C4-2B (cell line): Measurements from ENCODE around the gene ATP8B2.
A peak's percentile ranks its signal among the peaks of the same experiment; 100 is the strongest.

Experiments used
- H3K27ac ChIP-seq: fragments of 450-650 bp; 2 replicates; pipeline ENCODE4 v1.5.1; 2017
- CTCF ChIP-seq: fragments of 450-650 bp; conservative IDR thresholded peaks from 2 replicates; pipeline ENCODE4 v1.5.1; 2017; ENCODE audit warnings: mild to moderate bottlenecking
- ZFX ChIP-seq: fragments of 450-650 bp; IDR thresholded peaks from 2 replicates; pipeline ENCODE4 v1.6.1; 2017

ATP8B2 gene

DNA sequence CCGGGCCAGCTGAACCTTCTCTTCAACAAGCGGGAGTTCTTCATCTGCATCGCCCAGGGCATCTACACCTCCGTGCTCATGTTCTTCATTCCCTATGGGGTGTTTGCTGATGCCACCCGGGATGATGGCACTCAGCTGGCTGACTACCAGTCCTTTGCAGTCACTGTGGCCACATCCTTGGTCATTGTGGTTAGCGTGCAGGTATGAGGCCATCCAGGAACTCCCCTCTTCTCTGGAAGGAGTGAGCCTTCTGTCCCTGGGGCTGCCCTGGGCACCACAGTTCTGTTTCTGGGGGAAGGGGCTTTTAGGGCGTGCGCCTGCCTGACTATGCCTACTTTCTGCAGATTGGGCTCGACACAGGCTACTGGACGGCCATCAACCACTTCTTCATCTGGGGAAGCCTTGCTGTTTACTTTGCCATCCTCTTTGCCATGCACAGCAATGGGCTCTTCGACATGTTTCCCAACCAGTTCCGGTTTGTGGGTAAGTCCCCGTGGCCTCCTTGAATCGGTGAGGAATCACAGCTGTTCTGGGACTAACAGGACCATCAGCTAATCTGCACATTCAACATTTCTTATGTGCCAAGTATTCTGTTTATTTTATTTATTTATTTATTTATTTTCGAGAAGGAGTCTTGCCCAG lies 21.1 kb downstream of the ATP8B2 start:
- no peak overlapping the region for H3K27ac ChIP-seq
- TF ChIP-seq CTCF, result no peak
- TF ChIP-seq ZFX, result no peak

DNA sequence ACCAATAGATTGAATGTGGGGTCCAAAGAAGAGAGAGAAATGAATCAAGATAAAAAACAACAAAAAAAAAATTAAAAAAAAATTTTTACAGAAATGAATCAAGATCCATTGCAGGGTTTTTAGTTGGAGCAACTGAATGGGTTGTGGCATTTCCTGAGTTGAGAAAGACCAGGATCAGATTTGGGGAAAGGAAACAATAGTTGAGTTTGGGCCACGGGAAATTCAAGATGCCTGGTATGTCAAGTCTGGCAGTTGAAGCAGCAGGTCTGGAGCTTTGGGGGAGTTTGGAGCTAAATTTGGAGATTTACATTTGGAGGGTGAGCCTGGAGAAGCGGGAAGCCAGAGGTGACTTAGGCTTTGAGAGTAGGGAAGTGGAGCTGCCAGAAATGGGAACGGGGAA lies 22.6 kb downstream of the ATP8B2 start:
- TF ChIP-seq CTCF (no peak), ZFX (no peak)
- no peak overlapping the region for H3K27ac ChIP-seq

GRCh38 chr1:154348429-154349076 lies 23.2 kb downstream of the ATP8B2 start:
- no peak for TF ChIP-seq CTCF
- TF ChIP-seq ZFX, result no peak
- peak overlapping the region; percentile 4; the same call in 1 of the 2 replicates for H3K27ac ChIP-seq

DNA sequence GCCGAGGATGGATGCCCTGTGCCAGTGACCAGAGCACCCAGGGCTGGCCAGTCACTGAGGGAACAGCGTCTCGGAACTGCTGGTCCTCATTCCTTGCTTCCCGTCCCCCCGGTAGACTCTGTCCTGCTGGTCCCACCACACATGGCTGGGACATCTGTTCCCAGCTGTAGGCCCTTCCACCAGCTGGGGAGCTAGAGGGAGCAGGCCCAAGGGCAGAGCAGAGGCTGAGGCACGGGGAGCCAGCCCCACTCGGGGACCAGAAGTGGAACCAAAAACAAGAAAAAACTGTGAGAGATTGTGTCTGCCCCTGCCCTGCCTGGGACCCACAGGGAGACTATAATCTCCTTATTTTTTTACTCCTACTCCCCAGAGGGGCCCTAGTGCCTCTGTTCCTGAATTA lies 23.8 kb downstream of the ATP8B2 start:
- TF ChIP-seq ZFX, result no peak
- no peak for TF ChIP-seq CTCF
- H3K27ac ChIP-seq, result peak overlapping the region; percentile 4

DNA sequence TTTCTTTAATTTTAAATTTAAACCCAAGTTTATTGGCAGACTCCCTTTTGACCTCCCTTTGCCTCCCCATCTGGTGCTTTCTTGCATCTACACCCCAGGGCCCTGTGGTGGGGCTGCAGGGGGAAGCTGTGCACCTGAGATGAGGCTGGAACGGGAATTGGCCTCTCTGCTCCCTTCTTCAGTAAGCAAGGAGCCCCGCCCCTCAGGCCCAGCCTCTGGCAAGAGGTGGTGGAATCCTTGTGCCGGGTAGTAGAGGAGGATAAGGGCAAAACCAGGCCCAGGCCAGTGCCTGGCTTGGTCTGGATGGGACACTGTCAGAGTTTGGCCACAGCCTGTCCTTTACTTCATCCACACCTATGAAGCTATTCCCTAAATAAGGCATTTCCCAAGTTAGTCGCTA lies 25.1 kb downstream of the ATP8B2 start:
- H3K27ac ChIP-seq, result peak overlapping the region; percentile 6; the same call in 1 of the 2 replicates
- TF ChIP-seq CTCF, result no peak
- TF ChIP-seq ZFX, result no peak

DNA sequence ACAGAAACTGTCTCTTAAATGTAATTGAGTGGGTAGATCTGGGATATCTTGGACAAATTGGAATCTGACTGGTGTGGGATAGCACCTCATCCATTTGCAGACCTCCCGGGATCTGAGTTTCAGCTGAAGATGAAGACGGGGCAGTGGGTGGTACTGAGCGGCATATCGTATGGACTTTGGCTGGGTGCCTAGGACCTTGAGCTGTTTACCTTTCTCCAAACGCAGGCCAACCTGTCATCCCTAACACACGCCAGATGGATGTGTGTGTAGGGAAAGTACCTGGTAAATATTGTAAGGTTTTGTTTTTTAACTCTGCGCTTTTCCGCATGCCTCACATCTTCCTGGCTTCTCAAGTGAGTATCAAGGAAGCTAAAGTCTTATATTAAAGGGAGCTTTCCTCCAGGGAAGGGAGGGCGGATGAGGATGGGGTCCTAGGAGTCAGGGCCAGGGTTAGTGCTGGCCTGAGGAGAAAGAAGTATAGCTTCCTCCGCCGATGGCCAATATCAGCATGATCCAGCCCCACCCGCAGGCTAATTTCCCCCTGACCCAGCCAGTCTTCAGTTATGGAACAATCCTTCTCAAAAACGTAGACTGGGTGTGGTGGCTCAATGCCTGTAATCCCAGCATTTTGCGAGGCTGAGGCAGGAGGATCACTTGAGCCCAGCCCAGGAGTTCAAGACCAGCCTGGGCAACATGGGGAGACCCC lies 26.2 kb downstream of the ATP8B2 start:
- no peak for TF ChIP-seq CTCF
- no peak for TF ChIP-seq ZFX

GRCh38 chr1:154352245-154352580 lies 26.9 kb downstream of the ATP8B2 start:
- TF ChIP-seq CTCF, result no peak
- TF ChIP-seq ZFX, result no peak

More for the DNA sequence above, 26.2 kb downstream of the ATP8B2 start:
- peak overlapping the region; percentile 75 for H3K27ac ChIP-seq

More at GRCh38 chr1:154352245-154352580, 26.9 kb downstream of the ATP8B2 start:
- H3K27ac ChIP-seq, result peak overlapping the region; percentile 75
